GM12878 (cell line): Measurements from ENCODE around the gene SLC5A11. TPM values are rescaled to one million over a fixed set of nuclear protein-coding genes. Genes with fewer than 3 reads are reported as not detected.

Experiments
- BACH1 ChIP-seq: fragments of 450-650 bp; IDR thresholded peaks from 2 replicates; pipeline ENCODE4 v1.6.1; 2017; ENCODE audit warnings: mild to moderate bottlenecking, borderline replicate concordance
- MEF2A ChIP-seq: IDR thresholded peaks from 2 replicates; pipeline ENCODE4 v1.6.1; 2011; ENCODE audit warnings: low read depth, mild to moderate bottlenecking, low read length, moderate library complexity; ENCODE audit not compliant: insufficient read depth
- polyA plus RNA-seq, 11 experiments: library from polyadenylated mRNA; depleted of rRNA in 4 of 11; unstranded in 6 of 11; stranded (reverse) in 5 of 11; fragments of >200 nt; fragmentation: Nextera tagmentation in 4 of 11; fragmentation: Illumina TruSeq in 1 of 11; extraction: Ambion mirVana in 4 of 11; extraction: Trizol in 1 of 11; gene quantifications; 1 replicate in 1 of 11; 2 replicates in 10 of 11; pipeline versions ENCODE4 v1.2.1 to v1.2.3, GENCODE V29; 2011 to 2016; ENCODE audit warnings: inconsistent platforms in 2 of 11, missing spikeins in 2 of 11, low read depth in 1 of 11
- total RNA-seq, 4 experiments: library from RNA; depleted of rRNA in 3 of 4; stranded (reverse); fragments of >200 nt in 3 of 4; fragmentation: Illumina TruSeq in 1 of 4; extraction: Trizol in 1 of 4; gene quantifications; 2 replicates each; pipeline versions ENCODE4 v1.2.1 to v1.2.3, GENCODE V29; 2013 to 2021
- TF ChIP-seq, protein P1 (sequence below): fragments of 450-650 bp; formaldehyde crosslinking; IDR thresholded peaks from 2 replicates; pipeline ENCODE4 v1.4.0; 2022; ENCODE audit warnings: mild to moderate bottlenecking, moderate library complexity
- TF ChIP-seq, protein P2 (sequence below): fragments of 450-650 bp; IDR thresholded peaks from 2 replicates; pipeline ENCODE4 v1.6.1; 2017; ENCODE audit warnings: mild to moderate bottlenecking
- TF ChIP-seq, protein P3 (sequence below): IDR thresholded peaks from 2 replicates; pipeline ENCODE4 v1.6.1; 2011; ENCODE audit warnings: low read depth, mild to moderate bottlenecking, low read length, moderate library complexity, borderline replicate concordance; ENCODE audit errors: extremely low read depth
- TF ChIP-seq, protein P4 (sequence below): IDR thresholded peaks from 2 replicates; pipeline ENCODE4 v1.6.1; 2011; ENCODE audit warnings: borderline replicate concordance, low read depth, mild to moderate bottlenecking, moderate library complexity, mixed read lengths, low read length; ENCODE audit not compliant: insufficient read depth; ENCODE audit errors: extremely low read length
- TF ChIP-seq, protein P5 (sequence below): fragments of 450-650 bp; IDR thresholded peaks from 2 replicates; pipeline ENCODE4 v1.6.1; 2017; ENCODE audit warnings: mild to moderate bottlenecking, low read depth, inconsistent platforms; ENCODE audit not compliant: poor library complexity, severe bottlenecking

Gene SLC5A11
- total and polyA plus RNA-seq, 10 of the 15 experiments (the other 5 are each of a cell fraction or from before 2014, with no cell fraction given): 0.10 TPM; not detected in 9

DNA sequence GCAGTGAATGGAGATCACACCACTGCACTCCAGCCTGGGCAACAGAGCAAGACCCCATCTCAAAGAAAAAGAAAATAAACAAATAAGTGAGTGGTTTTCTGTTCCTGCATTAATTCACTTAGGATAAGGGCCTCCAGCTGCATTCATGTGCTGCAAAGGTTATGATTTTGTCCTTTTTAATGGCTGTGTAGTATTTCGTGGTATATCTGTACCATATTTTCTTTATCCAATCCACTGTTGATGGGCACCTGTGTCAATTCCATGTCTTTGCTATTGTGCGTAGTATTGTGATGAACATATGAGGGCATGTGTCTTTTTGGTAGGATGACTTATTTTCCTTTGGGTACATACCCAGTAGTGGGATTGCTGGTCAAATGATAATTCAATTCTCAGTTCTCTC is 33.9 kb downstream of the SLC5A11 start (continued):
- TF ChIP-seq, protein P1, sequence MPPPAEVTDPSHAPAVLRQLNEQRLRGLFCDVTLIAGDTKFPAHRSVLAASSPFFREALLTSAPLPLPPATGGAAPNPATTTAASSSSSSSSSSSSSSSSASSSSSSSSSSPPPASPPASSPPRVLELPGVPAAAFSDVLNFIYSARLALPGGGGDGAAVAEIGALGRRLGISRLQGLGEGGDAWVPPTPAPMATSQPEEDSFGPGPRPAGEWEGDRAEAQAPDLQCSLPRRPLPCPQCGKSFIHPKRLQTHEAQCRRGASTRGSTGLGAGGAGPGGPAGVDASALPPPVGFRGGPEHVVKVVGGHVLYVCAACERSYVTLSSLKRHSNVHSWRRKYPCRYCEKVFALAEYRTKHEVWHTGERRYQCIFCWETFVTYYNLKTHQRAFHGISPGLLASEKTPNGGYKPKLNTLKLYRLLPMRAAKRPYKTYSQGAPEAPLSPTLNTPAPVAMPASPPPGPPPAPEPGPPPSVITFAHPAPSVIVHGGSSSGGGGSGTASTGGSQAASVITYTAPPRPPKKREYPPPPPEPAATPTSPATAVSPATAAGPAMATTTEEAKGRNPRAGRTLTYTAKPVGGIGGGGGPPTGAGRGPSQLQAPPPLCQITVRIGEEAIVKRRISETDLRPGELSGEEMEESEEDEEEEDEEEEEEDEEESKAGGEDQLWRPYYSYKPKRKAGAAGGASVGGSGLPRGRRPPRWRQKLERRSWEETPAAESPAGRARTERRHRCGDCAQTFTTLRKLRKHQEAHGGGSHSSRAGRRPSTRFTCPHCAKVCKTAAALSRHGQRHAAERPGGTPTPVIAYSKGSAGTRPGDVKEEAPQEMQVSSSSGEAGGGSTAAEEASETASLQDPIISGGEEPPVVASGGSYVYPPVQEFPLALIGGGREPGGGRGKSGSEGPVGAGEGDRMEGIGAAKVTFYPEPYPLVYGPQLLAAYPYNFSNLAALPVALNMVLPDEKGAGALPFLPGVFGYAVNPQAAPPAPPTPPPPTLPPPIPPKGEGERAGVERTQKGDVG (CRISPR knock-in tag): no peak
- TF ChIP-seq, protein P2, sequence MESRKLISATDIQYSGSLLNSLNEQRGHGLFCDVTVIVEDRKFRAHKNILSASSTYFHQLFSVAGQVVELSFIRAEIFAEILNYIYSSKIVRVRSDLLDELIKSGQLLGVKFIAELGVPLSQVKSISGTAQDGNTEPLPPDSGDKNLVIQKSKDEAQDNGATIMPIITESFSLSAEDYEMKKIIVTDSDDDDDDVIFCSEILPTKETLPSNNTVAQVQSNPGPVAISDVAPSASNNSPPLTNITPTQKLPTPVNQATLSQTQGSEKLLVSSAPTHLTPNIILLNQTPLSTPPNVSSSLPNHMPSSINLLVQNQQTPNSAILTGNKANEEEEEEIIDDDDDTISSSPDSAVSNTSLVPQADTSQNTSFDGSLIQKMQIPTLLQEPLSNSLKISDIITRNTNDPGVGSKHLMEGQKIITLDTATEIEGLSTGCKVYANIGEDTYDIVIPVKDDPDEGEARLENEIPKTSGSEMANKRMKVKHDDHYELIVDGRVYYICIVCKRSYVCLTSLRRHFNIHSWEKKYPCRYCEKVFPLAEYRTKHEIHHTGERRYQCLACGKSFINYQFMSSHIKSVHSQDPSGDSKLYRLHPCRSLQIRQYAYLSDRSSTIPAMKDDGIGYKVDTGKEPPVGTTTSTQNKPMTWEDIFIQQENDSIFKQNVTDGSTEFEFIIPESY: no peak
- TF ChIP-seq, protein P3, sequence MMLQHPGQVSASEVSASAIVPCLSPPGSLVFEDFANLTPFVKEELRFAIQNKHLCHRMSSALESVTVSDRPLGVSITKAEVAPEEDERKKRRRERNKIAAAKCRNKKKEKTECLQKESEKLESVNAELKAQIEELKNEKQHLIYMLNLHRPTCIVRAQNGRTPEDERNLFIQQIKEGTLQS: no peak
- TF ChIP-seq MEF2A: no peak
- TF ChIP-seq, protein P4, sequence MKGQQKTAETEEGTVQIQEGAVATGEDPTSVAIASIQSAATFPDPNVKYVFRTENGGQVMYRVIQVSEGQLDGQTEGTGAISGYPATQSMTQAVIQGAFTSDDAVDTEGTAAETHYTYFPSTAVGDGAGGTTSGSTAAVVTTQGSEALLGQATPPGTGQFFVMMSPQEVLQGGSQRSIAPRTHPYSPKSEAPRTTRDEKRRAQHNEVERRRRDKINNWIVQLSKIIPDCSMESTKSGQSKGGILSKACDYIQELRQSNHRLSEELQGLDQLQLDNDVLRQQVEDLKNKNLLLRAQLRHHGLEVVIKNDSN: no peak
- TF ChIP-seq, protein P5, sequence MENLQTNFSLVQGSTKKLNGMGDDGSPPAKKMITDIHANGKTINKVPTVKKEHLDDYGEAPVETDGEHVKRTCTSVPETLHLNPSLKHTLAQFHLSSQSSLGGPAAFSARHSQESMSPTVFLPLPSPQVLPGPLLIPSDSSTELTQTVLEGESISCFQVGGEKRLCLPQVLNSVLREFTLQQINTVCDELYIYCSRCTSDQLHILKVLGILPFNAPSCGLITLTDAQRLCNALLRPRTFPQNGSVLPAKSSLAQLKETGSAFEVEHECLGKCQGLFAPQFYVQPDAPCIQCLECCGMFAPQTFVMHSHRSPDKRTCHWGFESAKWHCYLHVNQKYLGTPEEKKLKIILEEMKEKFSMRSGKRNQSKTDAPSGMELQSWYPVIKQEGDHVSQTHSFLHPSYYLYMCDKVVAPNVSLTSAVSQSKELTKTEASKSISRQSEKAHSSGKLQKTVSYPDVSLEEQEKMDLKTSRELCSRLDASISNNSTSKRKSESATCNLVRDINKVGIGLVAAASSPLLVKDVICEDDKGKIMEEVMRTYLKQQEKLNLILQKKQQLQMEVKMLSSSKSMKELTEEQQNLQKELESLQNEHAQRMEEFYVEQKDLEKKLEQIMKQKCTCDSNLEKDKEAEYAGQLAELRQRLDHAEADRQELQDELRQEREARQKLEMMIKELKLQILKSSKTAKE: no peak
- TF ChIP-seq BACH1: no peak
